ENCODE measurements around the gene OR10D3.
"Not testable (repeated sequence)": the region's sequence is repeated elsewhere in the genome, so short reads cannot be mapped to it uniquely, and the experiment has no call there.

OR10D3 gene

GRCh38 chr11:124214027-124214426, 30.9 kb downstream of the OR10D3 start:
- no peak for DNase-seq (ENCODE audit: low spot score)
- no peak for TF ChIP-seq CTCF (IDR thresholded peaks at IDR 0.05; ENCODE audit: extremely low read depth, insufficient read depth, missing control alignments)
- in situ Hi-C loops (cut with MboI; ENCODE audit: low pct_unique_long_range_greater_than_20kb, low sequenced_read_pairs, unreplicated experiment) = no loop called here

- no peak for TF ChIP-seq CTCF (IDR thresholded peaks at IDR 0.05; ENCODE audit: extremely low read depth, insufficient read depth, missing control alignments)
- DNase-seq (ENCODE audit: low spot score) = no peak
- in situ Hi-C loops (cut with MboI; ENCODE audit: low pct_unique_long_range_greater_than_20kb, low sequenced_read_pairs, unreplicated experiment) = no loop called here
Measured at GRCh38 chr11:124219126-124219525, 36.0 kb downstream of the OR10D3 start.

GRCh38 chr11:124222407-124222806, 39.3 kb downstream of the OR10D3 start:
- TF ChIP-seq CTCF (IDR thresholded peaks at IDR 0.05; ENCODE audit: extremely low read depth, insufficient read depth, missing control alignments) = no peak
- in situ Hi-C loops (cut with MboI; ENCODE audit: low pct_unique_long_range_greater_than_20kb, low sequenced_read_pairs, unreplicated experiment) = no loop called here
- DNase-seq (ENCODE audit: low spot score) = no peak

DNA sequence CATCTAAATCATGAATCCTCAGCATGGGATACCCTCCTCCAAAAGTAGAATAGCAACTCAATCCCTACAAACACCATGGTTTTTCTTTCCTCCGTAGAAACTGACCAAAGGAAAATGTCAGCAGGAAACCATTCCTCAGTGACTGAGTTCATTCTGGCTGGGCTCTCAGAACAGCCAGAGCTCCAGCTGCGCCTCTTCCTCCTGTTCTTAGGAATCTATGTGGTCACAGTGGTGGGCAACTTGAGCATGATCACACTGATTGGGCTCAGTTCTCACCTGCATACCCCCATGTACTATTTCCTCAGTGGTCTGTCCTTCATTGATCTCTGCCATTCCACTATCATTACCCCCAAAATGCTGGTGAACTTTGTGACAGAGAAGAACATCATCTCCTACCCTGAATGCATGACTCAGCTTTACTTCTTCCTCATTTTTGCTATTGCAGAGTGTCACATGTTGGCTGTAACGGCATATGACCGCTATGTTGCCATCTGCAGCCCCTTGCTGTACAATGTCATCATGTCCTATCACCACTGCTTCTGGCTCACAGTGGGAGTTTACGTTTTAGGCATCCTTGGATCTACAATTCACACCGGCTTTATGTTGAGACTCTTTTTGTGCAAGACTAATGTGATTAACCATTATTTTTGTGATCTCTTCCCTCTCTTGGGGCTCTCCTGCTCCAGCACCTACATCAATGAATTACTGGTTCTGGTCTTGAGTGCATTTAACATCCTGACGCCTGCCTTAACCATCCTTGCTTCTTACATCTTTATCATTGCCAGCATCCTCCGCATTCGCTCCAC, 41.7 kb downstream of the OR10D3 start:
- in situ Hi-C loops (cut with MboI; ENCODE audit: low pct_unique_long_range_greater_than_20kb, low sequenced_read_pairs, unreplicated experiment); DNase-seq (ENCODE audit: low spot score): not testable (repeated sequence)

- in situ Hi-C loops (cut with MboI; ENCODE audit: low pct_unique_long_range_greater_than_20kb, low sequenced_read_pairs, unreplicated experiment) = no loop called here
- no peak for TF ChIP-seq CTCF (IDR thresholded peaks at IDR 0.05; ENCODE audit: extremely low read depth, insufficient read depth, missing control alignments)
- DNase-seq (ENCODE audit: low spot score) = no peak
Measured at GRCh38 chr11:124225471-124225870, 42.3 kb downstream of the OR10D3 start.

DNA sequence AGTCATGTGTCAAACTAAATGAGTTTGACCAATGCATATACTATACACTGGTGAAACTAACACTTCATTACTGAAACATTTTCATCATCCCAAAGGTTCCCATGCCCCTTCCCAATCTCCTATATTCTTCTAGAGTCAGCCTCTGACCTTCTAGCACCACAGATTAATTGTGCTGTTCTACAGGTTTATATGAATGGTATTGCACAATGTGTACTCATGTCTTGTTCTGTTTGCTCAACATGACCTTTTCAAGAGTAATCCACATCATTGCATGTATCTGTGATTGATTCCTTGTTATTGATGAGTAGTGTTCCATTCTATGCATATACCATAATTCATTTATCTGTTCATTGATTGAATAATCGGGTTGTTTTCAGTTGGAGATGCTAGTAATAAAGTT, 50.2 kb downstream of the OR10D3 start:
- no peak for TF ChIP-seq CTCF (IDR thresholded peaks at IDR 0.05; ENCODE audit: extremely low read depth, insufficient read depth, missing control alignments)
- in situ Hi-C loops (cut with MboI; ENCODE audit: low pct_unique_long_range_greater_than_20kb, low sequenced_read_pairs, unreplicated experiment) = no loop called here
- DNase-seq (ENCODE audit: low spot score) = no peak
